Activated CD8-positive, alpha-beta memory T cell treated with anti-CD3 and anti-CD28 coated beads, Interleukin-2, amount 50 U/mL, for 1 hour (primary cell): ENCODE results near the gene OSGIN1.

ENCODE experiments used
- DNase-seq: peaks from one replicate; pipeline ENCODE4 v3.0.0-alpha.2; 2020; ENCODE audit errors: extremely low read depth

OSGIN1 gene, protein sequence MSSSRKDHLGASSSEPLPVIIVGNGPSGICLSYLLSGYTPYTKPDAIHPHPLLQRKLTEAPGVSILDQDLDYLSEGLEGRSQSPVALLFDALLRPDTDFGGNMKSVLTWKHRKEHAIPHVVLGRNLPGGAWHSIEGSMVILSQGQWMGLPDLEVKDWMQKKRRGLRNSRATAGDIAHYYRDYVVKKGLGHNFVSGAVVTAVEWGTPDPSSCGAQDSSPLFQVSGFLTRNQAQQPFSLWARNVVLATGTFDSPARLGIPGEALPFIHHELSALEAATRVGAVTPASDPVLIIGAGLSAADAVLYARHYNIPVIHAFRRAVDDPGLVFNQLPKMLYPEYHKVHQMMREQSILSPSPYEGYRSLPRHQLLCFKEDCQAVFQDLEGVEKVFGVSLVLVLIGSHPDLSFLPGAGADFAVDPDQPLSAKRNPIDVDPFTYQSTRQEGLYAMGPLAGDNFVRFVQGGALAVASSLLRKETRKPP

GRCh38 chr16:83952940-83953795, at the start of gene OSGIN1:
OSGIN1 (plus strand) TSS chr16:83953240; CDS start chr16:83957672, 4,432 bp downstream.
- DNase-seq, result no peak

GRCh38 chr16:83903751-83904150, 49.3 kb upstream of the OSGIN1 start:
- no peak for DNase-seq

GRCh38 chr16:83906683-83907082, 46.4 kb upstream of the OSGIN1 start:
- no peak for DNase-seq

DNA sequence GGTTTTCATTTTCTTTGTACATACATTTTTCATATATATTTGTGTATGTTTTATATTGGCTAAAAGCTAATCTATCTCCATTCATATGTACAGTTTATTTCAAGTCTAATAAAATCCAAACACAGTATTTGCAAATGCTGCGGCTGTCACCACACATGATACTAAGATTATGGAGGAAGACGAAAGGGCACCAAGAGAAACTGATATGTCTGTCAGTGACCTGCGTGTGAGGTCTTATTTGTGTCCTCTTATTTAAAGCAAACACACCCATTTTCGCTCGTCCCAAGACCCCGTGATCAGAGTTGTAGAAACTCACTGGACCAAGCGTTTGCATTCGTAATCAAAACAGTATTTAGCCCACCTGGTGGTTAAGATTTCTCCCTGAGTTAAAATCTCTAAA, 45.9 kb upstream of the OSGIN1 start:
- no peak for DNase-seq

DNA sequence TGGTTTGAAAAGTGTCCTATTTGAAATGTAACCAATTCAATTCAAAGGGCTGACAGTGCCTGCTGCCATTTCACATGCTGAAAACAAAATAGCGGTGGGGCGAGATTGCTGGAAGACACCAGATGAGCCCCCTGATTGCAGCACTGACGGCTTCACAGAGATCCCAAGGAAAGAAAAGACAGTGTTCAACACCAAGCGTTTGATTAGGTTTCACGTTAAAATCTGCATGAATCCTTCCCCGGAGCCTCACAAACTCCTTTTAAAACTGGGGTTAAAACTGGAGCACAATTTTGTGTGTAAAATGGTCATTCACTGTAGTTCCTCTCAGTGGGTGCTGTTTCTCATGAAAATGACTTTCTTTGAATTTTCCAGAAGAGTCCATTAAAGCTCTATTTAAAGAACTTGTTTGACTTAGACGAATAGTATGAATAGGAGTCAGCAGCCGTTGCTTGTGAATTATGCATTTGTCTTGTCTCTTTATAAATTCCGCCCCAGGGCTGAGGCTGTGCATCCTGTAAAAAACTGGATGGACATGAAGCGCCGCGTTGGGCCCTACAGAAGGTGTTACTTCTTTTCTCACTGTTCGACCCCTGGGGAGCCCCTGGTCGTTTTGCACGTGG, 45.3 kb upstream of the OSGIN1 start:
- DNase-seq, result no peak

DNA sequence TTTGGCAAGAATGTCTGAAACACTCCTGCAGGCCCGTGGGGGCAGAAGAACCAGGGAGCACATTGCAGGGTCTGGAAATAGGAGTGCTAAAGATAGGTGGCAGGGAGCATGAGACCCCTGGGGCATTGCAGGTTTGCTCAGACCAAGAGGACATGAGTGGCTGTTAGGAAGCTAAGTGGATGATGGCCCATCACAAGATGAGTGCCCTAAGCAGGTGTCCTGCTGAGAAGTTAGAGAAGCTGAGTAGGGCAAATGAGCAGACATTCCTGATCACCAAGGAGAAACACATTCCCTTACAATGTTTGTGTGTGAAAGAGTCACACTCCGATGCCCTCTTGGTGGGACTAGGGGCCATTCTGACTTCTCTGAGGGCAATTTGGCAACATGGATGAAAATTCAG, 44.2 kb upstream of the OSGIN1 start:
- DNase-seq, result no peak

DNA sequence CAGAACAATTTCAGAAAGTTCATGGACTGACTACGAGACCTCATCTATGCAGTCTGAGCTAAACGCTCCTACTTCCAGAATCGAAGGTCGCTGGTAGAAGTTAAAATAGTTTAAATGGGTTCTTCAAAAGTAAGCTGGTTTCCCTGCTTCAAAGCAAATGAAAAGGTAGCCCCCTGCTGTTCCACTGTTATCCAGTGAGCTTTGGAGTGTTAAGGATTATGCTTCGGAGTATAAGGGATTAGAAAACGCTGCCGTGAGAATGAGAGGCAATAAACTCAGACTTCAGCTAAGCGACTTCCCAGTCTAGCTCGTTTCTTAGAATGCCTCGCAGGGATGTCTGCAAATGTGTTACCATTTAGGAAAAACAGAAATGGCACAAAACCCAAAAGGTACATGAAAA, 41.8 kb upstream of the OSGIN1 start:
- no peak for DNase-seq

DNA sequence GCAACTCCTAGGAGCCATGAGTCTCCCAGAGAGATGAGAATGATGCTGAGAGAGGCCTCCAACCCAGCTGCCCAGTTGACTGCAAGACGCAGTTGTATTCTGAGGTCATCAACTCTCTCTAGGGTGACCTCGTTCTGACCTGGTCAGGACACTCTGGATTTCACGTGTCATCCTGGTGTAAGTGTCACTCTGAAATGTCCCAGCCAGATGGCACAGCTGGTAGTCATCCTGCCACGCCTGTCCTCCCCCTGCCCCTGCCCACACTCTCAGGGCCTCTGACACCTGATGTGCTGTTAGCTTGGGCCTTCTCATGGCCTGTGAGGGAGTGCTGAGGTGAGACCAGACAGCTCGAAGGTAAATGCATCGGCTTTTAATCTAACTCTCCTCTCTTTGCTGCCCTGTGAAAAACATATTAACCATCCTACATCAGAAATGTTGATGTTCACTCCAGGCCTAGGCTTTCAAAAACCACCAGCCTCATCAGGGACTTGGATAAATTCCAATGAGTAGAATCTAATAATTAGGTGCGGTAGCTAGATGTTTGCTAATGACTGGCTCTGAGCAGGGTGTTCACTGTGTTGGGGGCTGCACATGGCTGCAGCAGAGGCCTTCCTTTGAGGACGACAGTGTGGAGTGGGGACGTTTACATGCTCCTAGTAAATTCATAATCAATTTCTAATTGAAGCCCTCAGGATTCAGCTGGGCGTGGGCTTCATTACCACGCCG, 40.4 kb upstream of the OSGIN1 start:
- DNase-seq, result no peak

DNA sequence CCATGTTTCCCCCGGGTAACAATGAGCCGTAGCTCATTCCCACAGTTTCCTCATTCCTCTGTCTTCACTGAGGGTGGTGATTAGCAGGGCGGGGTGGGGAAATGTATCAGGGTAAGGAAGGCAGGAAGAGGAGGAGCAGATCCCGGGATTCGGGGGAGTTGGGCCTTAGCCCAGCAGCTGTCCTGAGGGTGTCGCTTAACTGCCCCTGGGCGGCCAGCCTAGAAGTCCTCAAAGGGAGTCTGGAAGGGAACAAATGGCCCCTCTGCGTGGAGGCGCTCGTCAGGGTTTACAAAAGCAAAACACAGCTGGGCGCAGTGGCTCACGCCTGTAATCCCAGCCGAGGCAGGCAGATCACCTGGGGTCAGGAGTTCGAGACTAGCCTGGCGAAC, 39.8 kb upstream of the OSGIN1 start:
- no peak for DNase-seq

- DNase-seq, result no peak
Observed at GRCh38 chr16:83914091-83914710, 38.8 kb upstream of the OSGIN1 start.

- no peak for DNase-seq
Observed at GRCh38 chr16:83915081-83915480, 38.0 kb upstream of the OSGIN1 start.

DNA sequence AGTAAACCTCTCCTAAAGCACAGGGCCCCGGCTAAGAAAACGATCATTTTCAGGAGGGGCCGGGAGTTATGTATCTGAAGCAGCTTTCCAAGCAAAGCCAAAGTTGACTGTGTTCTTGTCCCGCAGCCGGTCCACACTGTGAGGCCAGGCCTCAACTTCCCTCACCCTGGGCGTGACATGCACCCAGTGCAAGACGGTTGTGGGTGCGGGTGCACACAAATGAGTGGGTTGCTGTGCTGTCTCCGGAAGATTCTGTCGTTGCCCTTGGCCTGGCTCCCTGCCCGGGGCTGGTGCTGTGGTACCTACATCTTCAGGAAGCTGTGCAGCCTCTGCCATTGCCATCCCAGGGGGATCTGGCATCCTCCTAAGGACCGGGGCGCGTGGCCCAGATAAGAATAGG, 37.5 kb upstream of the OSGIN1 start:
- no peak for DNase-seq

DNA sequence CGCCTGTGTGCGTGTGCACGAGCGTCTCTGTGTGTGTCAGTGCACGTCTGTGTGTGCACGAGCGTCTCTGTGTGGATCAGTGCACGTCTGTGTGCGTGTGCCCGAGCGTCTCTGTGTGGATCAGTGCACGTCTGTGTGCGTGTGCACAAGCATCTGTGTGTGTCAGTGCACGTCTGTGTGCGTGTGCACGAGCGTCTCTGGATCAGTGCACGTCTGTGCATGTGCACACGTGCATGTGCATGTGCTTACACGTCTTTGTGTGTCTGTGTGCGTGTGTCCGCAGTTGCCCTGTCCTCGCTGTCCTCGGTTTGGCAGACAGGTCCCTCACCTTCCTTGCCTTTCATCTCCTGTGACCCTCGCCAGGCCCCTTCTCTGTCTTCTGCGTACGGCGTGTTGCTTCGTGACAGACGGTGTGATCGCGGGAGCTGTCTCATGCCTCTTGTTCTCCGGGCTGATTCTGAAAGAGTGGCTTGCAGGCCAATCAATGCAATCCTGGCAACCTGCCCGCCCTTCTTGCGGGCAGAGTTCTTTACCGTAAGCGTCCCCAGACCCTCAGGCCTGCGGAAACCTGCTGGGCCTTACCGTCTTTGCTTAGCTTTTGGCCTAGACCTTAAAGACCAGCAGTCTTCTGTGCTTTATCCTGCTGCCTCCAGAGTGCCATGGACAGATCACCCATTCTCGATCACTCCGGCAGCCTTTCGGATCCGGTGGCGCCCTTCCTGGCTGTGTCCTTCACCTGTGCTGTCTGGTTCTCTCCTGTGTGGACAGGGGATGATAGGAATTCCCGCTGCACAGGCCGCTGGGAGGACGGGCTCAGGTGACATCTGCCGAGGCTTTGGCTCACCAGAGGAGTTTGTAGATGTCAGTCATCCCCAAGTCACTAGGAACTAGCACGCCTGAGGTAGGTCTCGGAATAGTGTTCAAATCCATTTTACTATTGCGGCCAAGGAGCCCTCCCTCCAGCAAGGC, 35.6 kb upstream of the OSGIN1 start:
- DNase-seq, result no peak

DNA sequence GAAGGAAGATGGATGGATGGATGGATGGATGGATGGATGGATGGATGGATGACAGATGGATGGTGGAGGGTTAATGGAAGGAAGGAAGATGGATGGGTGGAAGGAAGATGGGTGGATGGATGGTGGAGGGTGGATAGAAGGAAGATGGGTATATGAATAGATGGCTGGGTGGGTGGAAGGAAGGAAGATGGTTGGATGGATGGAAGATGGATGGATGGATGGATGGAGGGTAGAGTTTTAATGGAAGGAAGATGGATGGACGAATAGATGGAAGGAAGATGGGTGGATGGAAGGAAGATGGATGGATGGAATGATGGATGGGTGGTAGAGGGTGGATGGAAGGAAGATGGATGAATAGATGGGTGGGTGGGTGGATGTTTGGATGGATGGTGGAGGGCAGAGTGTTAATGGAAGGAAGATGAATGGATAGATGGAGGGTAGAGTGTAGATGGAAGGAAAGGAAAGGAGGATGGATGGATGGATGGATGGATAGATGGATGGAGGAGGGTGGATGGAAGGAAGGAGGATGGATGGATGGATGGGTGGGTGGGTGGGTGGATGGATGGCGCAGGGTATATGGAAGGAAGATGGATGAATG, 32.0 kb upstream of the OSGIN1 start:
- no peak for DNase-seq

DNA sequence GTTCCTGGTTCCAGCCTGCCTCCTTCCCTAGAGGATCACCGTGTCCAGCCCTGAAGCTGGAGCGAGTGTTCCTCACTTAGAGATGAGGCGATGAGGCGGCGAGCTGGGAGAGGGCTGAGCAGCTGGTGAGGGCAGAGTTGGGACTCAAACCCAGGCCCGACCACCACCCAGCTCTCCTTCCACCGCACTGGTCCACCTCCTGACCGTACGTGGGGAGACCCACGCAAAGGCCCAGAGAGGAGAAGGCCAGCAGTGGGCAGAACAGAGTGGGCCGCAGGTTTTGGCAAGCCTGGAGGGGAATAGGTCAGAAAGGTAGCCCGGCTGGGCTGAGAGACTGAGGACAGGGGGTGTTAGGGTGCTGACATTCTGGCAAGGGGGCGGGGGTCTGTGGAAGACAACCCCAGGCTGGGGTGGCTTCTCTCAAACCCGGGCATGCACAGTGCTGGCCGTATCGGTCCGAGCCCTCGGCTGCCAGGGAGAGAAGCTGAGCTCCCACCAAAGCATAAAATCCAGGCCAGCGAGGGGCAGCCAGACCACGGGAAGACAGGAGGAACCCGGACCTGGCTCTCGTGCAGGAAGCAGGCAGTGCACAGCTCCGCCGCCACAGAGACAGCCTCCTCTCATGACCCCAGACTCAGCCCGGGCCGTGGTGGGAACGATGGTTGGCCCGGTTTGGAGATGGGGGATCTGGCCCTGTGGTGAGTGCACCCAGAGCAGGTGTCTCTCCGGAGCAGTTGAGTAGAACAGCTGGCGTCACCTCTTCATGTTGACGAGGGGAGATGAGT, 29.3 kb upstream of the OSGIN1 start:
- DNase-seq, result no peak

DNA sequence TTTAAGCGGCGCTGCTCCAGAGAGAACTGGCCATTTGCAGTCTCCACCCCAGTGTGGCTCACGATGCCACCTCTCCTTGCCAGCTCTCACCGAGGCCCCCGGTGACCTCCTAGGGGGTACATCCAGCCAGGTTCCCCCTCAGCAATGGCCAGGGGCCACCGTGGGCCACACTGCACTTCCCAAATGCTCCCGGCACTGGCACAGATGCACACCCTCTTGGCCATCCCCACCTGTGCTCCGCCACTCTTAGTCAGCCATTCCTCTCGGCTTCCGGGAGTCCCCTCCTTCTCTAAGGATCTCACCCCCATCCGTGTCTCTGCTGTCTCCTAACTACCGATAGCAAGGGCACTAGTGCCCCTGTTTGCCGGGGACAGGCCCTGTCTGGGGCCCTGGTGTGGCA, 28.4 kb upstream of the OSGIN1 start:
- DNase-seq, result no peak

- no peak for DNase-seq
Observed at GRCh38 chr16:83925095-83925905, 27.7 kb upstream of the OSGIN1 start.
